ENCODE results near the gene SLC6A13.

Gene SLC6A13

GRCh38 chr12:176321-177181, 86.1 kb downstream of the SLC6A13 start:
- DNase-seq: peak; percentile 89

- no peak for DNase-seq
Observed at GRCh38 chr12:175759-176158, 86.9 kb downstream of the SLC6A13 start.

- DNase-seq: no peak
Observed at GRCh38 chr12:175250-175649, 87.4 kb downstream of the SLC6A13 start.

DNA sequence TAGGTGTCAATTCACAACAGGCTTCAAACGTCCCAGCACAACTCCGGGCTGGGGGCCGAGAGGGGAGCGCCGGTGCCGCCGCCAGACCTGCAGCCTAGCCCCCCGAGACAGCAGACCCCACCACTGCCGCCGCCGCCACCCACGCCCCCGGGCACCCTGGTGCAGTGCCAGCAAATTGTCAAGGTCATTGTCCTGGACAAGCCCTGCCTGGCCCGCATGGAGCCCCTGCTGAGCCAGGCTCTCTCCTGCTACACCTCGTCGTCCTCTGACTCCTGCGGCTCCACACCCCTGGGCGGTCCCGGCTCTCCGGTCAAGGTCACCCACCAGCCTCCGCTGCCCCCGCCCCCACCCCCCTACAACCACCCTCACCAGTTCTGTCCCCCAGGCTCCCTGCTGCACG, 88.0 kb downstream of the SLC6A13 start:
- DNase-seq: no peak

GRCh38 chr12:174124-174523, 88.5 kb downstream of the SLC6A13 start:
- no peak for DNase-seq

GRCh38 chr12:172732-173161, 89.9 kb downstream of the SLC6A13 start:
- DNase-seq: no peak

- no peak for DNase-seq
Observed at GRCh38 chr12:171743-172676, 90.6 kb downstream of the SLC6A13 start.

GRCh38 chr12:171276-171675, 91.4 kb downstream of the SLC6A13 start:
- no peak for DNase-seq

Data from DMS53 (cell line).